PFSK-1 (cell line): ENCODE data around the gene OXNAD1.

Experiments
- FOXP2 ChIP-seq: optimal IDR thresholded peaks from 2 replicates; pipeline ENCODE3; 2011; ENCODE audit warnings: borderline replicate concordance, control low read depth, inconsistent platforms; ENCODE audit not compliant: insufficient read depth; ENCODE audit errors: extremely low read length, extremely low read depth
- POLR2AphosphoS5 ChIP-seq: IDR thresholded peaks from 2 replicates; pipeline ENCODE4 v1.6.1; 2012; ENCODE audit warnings: low read depth, mild to moderate bottlenecking, control low read depth, low read length, moderate library complexity
- REST ChIP-seq, 2 experiments: IDR thresholded peaks; 2 replicates each; pipeline versions ENCODE4 v1.6.1 to v1.8.0; 2011 to 2012; ENCODE audit warnings: low read depth in 2 of 2, low read length in 2 of 2, control low read depth in 1 of 2, inconsistent platforms in 1 of 2, mild to moderate bottlenecking in 1 of 2, moderate library complexity in 1 of 2; ENCODE audit not compliant: insufficient read depth in 1 of 2
- SIN3A ChIP-seq: IDR thresholded peaks from 2 replicates; pipeline ENCODE4 v1.6.1; 2012; ENCODE audit warnings: mild to moderate bottlenecking, low read length, moderate library complexity, borderline replicate concordance; ENCODE audit not compliant: insufficient read depth
- TAF1 ChIP-seq: IDR thresholded peaks from 2 replicates; pipeline ENCODE4 v1.6.1; 2012; ENCODE audit warnings: low read length, control low read depth, borderline replicate concordance; ENCODE audit not compliant: insufficient read depth

OXNAD1 gene

GRCh38 chr3:16350597-16351318 is 85.7 kb downstream of the OXNAD1 start:
- TF ChIP-seq TAF1 = no peak
- TF ChIP-seq POLR2AphosphoS5 = no peak
- no peak for TF ChIP-seq SIN3A
- no peak for TF ChIP-seq FOXP2
- no peak for TF ChIP-seq REST (IDR thresholded peaks at IDR 0.05; ENCODE audit: insufficient read depth in 1 of 2, low read depth in 2 of 2, low read length in 2 of 2)

- no peak for TF ChIP-seq POLR2AphosphoS5
- no peak for TF ChIP-seq TAF1
- no peak for TF ChIP-seq FOXP2
- TF ChIP-seq REST (IDR thresholded peaks at IDR 0.05; ENCODE audit: insufficient read depth in 1 of 2, low read depth in 2 of 2, low read length in 2 of 2) = no peak
- TF ChIP-seq SIN3A = no peak
These were observed 87.4 kb downstream of the OXNAD1 start for GRCh38 chr3:16352428-16352827.

- TF ChIP-seq REST (IDR thresholded peaks at IDR 0.05; ENCODE audit: insufficient read depth in 1 of 2, low read depth in 2 of 2, low read length in 2 of 2) (no peak), FOXP2 (no peak), POLR2AphosphoS5 (no peak), SIN3A (no peak), TAF1 (no peak)
These were observed 89.3 kb downstream of the OXNAD1 start for GRCh38 chr3:16354291-16354690.
